ENCODE data around the gene KIAA1958. TPM values are rescaled to one million over a fixed set of nuclear protein-coding genes. Genes with fewer than 3 reads are reported as not detected.

Gene KIAA1958
- total RNA-seq, 2 donors from 2014 or later, result 16.8 to 17.0 TPM

DNA sequence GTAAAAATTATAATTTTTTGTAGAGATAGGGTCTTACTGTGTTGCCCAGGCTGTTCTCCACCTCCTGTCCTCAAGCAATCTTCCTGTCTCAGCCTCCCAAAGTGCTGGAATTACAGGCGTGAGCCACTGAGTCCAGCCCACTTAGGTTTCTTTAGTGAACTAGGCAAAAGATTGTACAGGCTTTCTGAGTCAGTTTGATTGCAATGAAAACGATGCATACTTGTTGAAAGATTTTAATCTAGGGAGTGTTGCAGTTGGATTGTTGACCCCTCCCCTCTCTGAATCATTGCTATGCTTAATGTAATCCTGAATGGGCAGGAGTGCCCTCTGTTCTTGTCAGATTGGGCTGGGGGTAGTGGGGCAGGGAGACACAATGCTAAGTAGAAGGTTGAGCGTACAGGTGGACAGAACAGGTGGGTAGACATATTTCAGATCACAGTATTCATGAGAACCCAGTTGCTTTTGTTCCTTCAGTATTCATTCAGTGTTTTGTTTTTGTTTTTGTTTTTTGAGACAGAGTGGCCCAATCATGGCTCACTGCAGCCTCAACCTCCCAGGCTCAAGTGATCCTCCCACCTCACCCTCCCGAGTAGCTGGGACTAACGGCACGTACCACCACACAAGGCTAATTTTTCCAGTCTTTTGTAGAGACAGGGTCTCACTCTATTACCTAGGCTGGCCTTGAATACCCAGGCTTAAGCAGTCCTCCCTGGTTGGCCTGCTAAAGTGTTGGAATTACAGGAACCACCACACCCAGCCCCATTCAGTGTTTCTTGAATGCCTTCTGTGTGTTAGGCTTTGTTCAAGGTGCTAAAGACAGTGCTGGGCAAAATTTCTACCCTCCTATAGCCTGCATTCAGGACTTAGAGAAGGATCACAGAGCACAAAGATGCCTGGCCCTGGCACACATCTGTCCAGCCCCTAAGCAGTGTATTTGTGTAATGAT, 70.1 kb downstream of the KIAA1958 start:
- DNase-seq (ENCODE audit: low spot score in 2 of 2), result no peak
- H3K27ac Mint-ChIP-seq, result no peak overlapping the region
- no peak for ATAC-seq
- H3K9me3 Mint-ChIP-seq, result no peaks in the 10 kb centered on the region
- no peaks in the 10 kb centered on the region for H3K36me3 Mint-ChIP-seq

DNA sequence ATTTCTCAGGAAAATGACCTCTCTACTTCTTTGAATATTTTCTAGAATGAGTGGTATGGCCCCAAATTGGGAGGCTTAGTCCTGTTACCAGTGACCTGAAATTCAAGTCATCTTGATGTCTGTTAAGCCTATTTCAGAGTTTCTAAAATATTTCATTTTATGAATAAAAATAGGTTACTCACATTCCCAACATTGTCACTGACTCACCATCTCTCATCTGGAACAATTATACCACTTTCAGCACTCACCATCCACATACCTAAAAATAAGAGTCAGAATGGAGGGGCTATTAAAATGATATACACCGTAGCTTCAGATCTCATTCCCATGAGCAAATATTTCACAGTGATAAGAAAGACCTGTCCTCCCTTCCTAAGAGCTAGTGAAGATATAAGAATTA, 71.8 kb downstream of the KIAA1958 start:
- Mint-ChIP-seq H3K36me3 (no peaks in the 10 kb centered on the region), H3K9me3 (no peaks in the 10 kb centered on the region), H3K27ac (no peak overlapping the region)
- ATAC-seq (no peak), DNase-seq (ENCODE audit: low spot score in 2 of 2) (no peak)

DNA sequence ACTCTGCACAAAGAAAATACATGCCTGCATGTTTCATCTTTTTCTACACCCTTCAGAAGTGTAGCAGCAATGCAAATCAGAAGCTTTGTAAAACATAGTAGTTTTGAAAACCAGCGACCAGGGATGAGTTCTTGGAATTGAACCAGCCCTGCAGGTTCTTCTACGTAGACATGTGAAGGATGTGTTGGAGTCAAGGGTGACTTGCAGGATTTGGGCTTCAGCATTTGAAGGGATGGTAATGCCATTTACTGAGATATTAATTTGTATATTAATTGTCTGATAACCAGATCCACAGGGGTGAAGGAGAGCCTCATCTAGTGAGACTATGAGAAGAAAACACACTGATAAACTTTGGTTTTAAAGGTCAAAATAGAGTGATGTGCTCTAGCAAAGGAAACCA, 72.4 kb downstream of the KIAA1958 start:
- ATAC-seq (no peak), DNase-seq (ENCODE audit: low spot score in 2 of 2) (no peak)
- no peaks in the 10 kb centered on the region for H3K36me3 Mint-ChIP-seq
- no peaks in the 10 kb centered on the region for H3K9me3 Mint-ChIP-seq
- no peak overlapping the region for H3K27ac Mint-ChIP-seq

GRCh38 chr9:112559629-112560413, 73.2 kb downstream of the KIAA1958 start:
- H3K36me3 Mint-ChIP-seq, result no peaks in the 10 kb centered on the region
- H3K27ac Mint-ChIP-seq, result no peak overlapping the region
- H3K9me3 Mint-ChIP-seq, result no peaks in the 10 kb centered on the region
- DNase-seq (ENCODE audit: low spot score in 2 of 2), result no peak
- no peak for ATAC-seq

GRCh38 chr9:112562235-112562958, 75.8 kb downstream of the KIAA1958 start:
- no peaks in the 10 kb centered on the region for H3K9me3 Mint-ChIP-seq
- H3K27ac Mint-ChIP-seq, result no peak overlapping the region
- ATAC-seq, result no peak
- DNase-seq (ENCODE audit: low spot score in 2 of 2), result no peak
- H3K36me3 Mint-ChIP-seq, result no peaks in the 10 kb centered on the region

DNA sequence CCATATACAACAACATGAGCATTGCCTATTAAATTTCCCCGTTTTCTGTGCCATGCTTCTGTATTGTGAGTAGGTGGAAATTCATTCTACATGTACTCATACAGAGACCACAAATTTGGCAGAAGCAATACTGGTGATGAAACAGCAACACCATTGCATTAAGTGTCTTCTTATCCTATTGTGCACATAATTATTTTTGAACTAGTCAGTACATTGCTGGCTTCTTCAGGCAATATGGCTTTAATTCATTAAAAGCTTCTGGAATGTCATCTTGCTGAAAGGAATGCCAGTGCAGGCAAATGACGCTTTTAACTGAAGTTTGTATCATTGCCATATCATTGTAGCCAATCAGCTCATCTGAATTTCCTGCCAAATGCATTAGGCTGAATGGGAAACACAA, 82.6 kb downstream of the KIAA1958 start:
- Mint-ChIP-seq H3K27ac (no peak overlapping the region), H3K36me3 (peaks cover 0 to under 1% of the 10 kb centered on the region in 2 donors), H3K9me3 (no peaks in the 10 kb centered on the region)
- ATAC-seq, result peak in 1 of 2 donors; percentile 38
- no peak for DNase-seq (ENCODE audit: low spot score in 2 of 2)

DNA sequence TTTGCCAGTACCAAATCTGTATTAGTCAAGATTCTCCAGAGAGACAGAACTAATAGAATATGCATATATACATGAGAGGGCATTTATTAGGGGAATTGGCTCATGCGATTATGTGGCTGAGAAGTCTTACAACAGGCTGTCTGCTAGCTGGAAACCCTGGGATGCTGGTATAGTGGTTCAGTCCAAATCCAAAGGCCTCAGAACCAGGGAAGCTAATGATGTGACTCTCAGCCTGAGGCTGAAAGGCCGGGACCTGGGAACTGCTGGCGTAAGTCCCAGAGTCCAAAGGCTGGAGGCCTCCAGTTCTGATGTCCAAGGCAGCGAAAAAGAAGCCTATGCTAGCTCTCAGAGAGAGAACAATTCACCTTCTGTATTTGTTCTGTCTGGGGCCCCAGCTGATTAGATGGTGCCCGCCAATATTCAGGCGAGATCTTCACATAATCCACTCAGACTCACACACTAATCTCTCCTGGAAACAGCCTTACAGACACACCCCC, 84.1 kb downstream of the KIAA1958 start:
- no peak for DNase-seq (ENCODE audit: low spot score in 2 of 2)
- ATAC-seq, result no peak
- no peaks in the 10 kb centered on the region for H3K9me3 Mint-ChIP-seq

GRCh38 chr9:112571624-112572355, 85.2 kb downstream of the KIAA1958 start:
- peaks cover 8 to 11% of the 10 kb centered on the region in 2 donors for H3K36me3 Mint-ChIP-seq
- no peak for DNase-seq (ENCODE audit: low spot score in 2 of 2)
- H3K9me3 Mint-ChIP-seq, result no peaks in the 10 kb centered on the region
- ATAC-seq, result no peak
- H3K27ac Mint-ChIP-seq, result no peak overlapping the region

More for the DNA sequence above, 84.1 kb downstream of the KIAA1958 start:
- peaks cover 8 to 11% of the 10 kb centered on the region in 2 donors for H3K36me3 Mint-ChIP-seq
- no peak overlapping the region for H3K27ac Mint-ChIP-seq

- no peaks in the 10 kb centered on the region for H3K9me3 Mint-ChIP-seq
- H3K27ac Mint-ChIP-seq, result no peak overlapping the region
- H3K36me3 Mint-ChIP-seq, result peaks cover 8 to 11% of the 10 kb centered on the region in 2 donors
- no peak for DNase-seq (ENCODE audit: low spot score in 2 of 2)
- no peak for ATAC-seq
These were observed 85.8 kb downstream of the KIAA1958 start for GRCh38 chr9:112572416-112572815.

DNA sequence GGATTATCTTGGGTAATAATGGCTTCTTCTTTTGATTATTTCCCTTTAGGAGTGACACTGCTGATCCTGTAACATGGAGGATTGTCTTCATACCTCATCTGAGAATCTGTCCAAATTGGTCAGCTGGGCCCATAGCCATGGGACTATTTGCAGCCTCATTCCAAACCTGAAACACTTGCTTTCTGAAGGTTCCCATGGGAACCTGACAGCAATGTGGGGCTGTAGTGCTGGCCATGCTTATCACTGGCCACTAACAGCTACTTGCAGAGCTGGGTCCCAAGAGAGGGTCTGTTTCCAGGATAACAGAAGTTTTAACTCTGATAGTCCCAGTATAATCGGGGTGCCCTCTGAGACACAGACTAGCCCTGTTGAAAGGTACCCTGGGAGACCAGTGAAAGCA, 87.4 kb downstream of the KIAA1958 start:
- Mint-ChIP-seq H3K9me3 (no peaks in the 10 kb centered on the region), H3K36me3 (peaks cover 8 to 11% of the 10 kb centered on the region in 2 donors), H3K27ac (no peak overlapping the region)
- no peak for ATAC-seq
- DNase-seq (ENCODE audit: low spot score in 2 of 2), result no peak

DNA sequence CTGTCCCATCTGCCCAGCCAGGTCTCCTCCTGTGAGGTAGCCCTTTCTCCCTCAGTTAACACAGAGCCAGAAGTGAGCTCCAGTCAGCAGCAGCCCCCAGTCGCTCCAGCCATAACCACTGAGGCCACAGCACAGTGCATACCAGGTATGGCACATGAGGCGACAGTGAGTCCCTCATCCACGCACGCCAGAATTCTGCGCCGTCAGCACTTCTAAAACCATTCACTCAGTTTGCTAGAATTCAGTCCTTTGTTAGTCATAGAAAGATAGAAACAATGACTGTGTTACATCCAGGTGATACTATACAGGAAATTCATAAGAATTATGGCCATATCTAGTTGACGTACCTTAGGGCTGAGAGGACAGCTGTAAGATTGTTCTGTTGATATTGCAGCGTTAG, 88.5 kb downstream of the KIAA1958 start:
- H3K9me3 Mint-ChIP-seq, result no peaks in the 10 kb centered on the region
- peaks cover 8 to 11% of the 10 kb centered on the region in 2 donors for H3K36me3 Mint-ChIP-seq
- ATAC-seq, result no peak

DNA sequence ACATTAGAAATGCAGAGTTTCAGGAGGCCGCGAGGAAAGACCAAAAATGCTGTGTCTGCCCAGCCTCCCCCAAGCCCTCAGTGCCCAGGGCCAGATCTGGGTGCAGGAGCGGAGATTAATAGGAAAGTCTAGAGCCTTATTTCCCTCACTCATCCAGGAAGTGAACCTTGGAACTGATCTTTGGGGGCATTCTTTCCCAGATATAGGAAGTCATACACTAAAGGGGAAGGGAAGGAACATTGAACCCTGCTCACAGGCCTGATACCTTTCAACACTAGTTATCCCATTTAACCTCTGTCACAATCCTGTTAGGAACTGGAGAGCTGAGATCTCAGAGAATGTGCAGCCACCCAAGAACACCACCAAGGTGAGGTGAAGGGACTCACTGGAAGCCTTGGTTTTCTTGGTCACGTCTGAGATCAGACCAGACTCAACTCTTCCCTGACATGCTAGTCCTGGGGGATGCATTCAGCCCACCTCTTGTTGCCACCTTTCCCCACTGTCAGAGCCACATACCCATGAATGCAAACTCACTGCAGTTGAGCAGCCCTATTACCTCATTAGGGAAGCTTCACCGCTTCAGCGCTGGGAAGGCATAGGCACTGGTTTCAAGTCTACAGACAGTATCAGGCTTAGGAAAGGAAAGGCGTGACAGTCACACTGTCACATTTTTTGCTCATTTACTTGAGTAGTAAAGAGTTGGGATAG, 95.0 kb downstream of the KIAA1958 start:
- Mint-ChIP-seq H3K36me3 (no peaks in the 10 kb centered on the region), H3K27ac (peak overlapping the region in 1 of 2 donors; percentile 16), H3K9me3 (no peaks in the 10 kb centered on the region)
- DNase-seq (ENCODE audit: low spot score in 2 of 2), result no peak
- no peak for ATAC-seq

More for the DNA sequence above, 88.5 kb downstream of the KIAA1958 start:
- DNase-seq (ENCODE audit: low spot score in 2 of 2), result no peak
- no peak overlapping the region for H3K27ac Mint-ChIP-seq

- H3K36me3 Mint-ChIP-seq, result no peaks in the 10 kb centered on the region
- no peak for DNase-seq (ENCODE audit: low spot score in 2 of 2)
- ATAC-seq, result peak in 1 of 2 donors; percentile 28
- no peaks in the 10 kb centered on the region for H3K9me3 Mint-ChIP-seq
- no peak overlapping the region for H3K27ac Mint-ChIP-seq
These were observed 96.0 kb downstream of the KIAA1958 start for GRCh38 chr9:112582371-112583262.

DNA sequence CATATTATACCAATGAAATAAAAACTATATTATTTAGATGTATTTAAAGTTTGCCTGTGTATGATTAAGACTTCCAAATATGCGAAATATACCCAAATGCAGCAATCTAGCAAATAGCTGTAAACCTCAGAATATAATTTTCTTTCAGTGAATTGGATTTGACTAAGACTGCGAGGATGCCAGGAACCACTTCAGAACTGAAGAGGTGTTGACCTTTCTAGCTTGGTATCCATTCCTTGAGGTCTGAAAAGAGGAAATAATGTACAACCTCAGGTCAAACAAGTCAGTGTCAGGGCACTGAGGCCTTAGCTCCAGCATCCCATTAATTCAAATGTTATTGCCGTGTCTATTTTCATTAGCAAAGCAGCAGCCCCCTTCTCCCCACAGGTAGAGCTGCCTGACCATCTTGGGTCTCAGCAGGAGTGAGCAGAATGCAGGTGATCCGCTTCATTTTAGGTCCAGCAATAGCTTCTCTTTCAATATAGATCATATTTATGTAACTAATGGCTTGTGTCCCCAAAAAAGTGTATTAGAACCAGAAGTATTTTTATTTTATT, 100.0 kb downstream of the KIAA1958 start:
- Mint-ChIP-seq H3K36me3 (no peaks in the 10 kb centered on the region), H3K27ac (no peak overlapping the region)
- no peak for ATAC-seq

More for the DNA sequence above, 100.0 kb downstream of the KIAA1958 start:
- H3K9me3 Mint-ChIP-seq, result no peaks in the 10 kb centered on the region
- no peak for DNase-seq (ENCODE audit: low spot score in 2 of 2)
